PFSK-1 (cell line): ENCODE results near the gene TSC2.

ENCODE experiments used
- POLR2AphosphoS5 ChIP-seq: IDR thresholded peaks from 2 replicates; pipeline ENCODE4 v1.6.1; 2012; ENCODE audit warnings: low read depth, mild to moderate bottlenecking, control low read depth, low read length, moderate library complexity
- SIN3A ChIP-seq: IDR thresholded peaks from 2 replicates; pipeline ENCODE4 v1.6.1; 2012; ENCODE audit warnings: mild to moderate bottlenecking, low read length, moderate library complexity, borderline replicate concordance; ENCODE audit not compliant: insufficient read depth
- TF ChIP-seq, protein P1 (sequence below), 2 experiments: IDR thresholded peaks; 2 replicates each; pipeline versions ENCODE4 v1.6.1 to v1.8.0; 2011 to 2012; ENCODE audit warnings: low read depth in 2 of 2, low read length in 2 of 2, control low read depth in 1 of 2, inconsistent platforms in 1 of 2, mild to moderate bottlenecking in 1 of 2, moderate library complexity in 1 of 2; ENCODE audit not compliant: insufficient read depth in 1 of 2

DNA sequence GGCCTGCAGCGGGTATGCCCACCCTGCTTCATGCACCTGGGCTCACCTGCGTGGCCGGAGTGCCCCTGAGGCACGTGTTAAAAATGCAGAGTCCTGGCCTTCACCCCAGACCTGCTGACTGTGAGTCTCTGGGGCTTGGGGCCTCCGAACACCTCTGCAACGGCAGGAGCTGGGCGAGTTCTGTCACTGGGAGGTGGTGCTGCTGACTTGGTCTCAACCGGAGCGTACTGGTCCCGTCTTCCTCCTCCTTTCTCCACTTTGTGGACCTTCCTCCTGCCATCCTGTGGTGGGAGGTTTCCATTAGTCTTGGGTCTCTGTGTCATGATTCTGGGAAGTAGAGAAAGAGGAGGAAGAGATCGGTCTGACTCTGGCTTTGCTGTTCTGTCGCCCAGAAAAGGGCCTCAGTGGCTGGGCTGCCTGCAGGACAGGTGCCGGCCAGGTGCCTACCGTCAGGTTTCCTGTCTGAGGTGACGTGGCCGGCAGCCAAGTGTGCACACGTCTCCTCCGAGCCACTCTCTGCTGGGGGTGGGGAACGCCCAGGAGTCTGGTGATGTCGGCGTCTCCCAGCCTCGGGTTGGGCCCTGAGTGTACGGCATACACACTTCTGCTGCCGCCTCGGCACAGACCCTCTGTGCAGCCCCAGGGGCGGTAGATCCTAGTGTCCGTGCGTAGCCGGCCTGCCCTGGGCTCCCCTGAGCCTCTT lies 6.9 kb downstream of the TSC2 start:
- TF ChIP-seq SIN3A (no peak), POLR2AphosphoS5 (no peak)
- TF ChIP-seq, protein P1, sequence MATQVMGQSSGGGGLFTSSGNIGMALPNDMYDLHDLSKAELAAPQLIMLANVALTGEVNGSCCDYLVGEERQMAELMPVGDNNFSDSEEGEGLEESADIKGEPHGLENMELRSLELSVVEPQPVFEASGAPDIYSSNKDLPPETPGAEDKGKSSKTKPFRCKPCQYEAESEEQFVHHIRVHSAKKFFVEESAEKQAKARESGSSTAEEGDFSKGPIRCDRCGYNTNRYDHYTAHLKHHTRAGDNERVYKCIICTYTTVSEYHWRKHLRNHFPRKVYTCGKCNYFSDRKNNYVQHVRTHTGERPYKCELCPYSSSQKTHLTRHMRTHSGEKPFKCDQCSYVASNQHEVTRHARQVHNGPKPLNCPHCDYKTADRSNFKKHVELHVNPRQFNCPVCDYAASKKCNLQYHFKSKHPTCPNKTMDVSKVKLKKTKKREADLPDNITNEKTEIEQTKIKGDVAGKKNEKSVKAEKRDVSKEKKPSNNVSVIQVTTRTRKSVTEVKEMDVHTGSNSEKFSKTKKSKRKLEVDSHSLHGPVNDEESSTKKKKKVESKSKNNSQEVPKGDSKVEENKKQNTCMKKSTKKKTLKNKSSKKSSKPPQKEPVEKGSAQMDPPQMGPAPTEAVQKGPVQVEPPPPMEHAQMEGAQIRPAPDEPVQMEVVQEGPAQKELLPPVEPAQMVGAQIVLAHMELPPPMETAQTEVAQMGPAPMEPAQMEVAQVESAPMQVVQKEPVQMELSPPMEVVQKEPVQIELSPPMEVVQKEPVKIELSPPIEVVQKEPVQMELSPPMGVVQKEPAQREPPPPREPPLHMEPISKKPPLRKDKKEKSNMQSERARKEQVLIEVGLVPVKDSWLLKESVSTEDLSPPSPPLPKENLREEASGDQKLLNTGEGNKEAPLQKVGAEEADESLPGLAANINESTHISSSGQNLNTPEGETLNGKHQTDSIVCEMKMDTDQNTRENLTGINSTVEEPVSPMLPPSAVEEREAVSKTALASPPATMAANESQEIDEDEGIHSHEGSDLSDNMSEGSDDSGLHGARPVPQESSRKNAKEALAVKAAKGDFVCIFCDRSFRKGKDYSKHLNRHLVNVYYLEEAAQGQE (IDR thresholded peaks at IDR 0.05; ENCODE audit: insufficient read depth in 1 of 2, low read depth in 2 of 2, low read length in 2 of 2) = no peak
